AG04449 (cell line): ENCODE data around the gene ELL2.

Experiments used
- CTCF ChIA-PET: fragments of 350-600 bp; formaldehyde crosslinking; extraction: SDS; loops from one replicate; lab custom pipeline; 2021; ENCODE audit warnings: antibody characterized with exemption; lab: Yijun Ruan, JAX
- POLR2A ChIA-PET: fragments of 400-600, 350-600 bp; formaldehyde crosslinking; extraction: SDS; loops from one replicate; lab custom pipeline; 2020; ENCODE audit warnings: antibody characterized with exemption, inconsistent platforms; lab: Yijun Ruan, JAX
- DNase-seq: peaks from one replicate; pipeline ENCODE4 v3.0.0-alpha.2; 2010; ENCODE audit warnings: low read depth, low spot score
- H3K4me3 ChIP-seq: 2 replicates; pipeline ENCODE4 v1.5.1; 2011; ENCODE audit warnings: low read depth, mild to moderate bottlenecking, control low read depth, low read length
- CTCF ChIP-seq: IDR thresholded peaks from one replicate; pipeline ENCODE4 v1.5.1; 2011; ENCODE audit warnings: mild to moderate bottlenecking, moderate library complexity, low read length, control low read depth, inconsistent platforms; ENCODE audit not compliant: insufficient read depth; ENCODE audit errors: missing control alignments

Gene ELL2

GRCh38 chr5:95880081-95880926 is 81.3 kb downstream of the ELL2 start:
- CTCF ChIA-PET = no interaction called here
- POLR2A ChIA-PET = no interaction called here
- no peak overlapping the region for H3K4me3 ChIP-seq
- no peak for TF ChIP-seq CTCF
- DNase-seq = no peak

DNA sequence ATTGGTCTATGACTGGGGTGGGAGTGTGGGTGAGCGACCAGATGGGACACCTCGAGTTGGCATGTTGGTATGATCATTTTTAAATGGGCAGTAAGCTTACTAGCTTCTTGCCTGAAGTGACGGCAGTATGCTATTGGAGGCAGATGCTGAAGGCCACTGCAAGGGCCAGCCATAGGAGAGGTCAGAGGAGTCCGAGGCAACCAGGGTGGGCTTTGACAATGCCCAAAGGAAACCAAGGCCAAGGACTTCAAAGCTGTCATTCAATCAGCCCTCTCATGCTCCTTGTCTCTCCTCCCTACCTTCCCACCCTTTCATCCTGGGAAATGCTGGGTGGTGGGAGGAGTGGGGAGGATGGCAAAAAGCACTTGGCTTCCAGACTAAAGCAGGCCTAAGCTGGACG is 82.0 kb downstream of the ELL2 start:
- no peak for DNase-seq
- ChIA-PET POLR2A (no interaction called here), CTCF (interaction anchor here (0.9 kb wide), 1 partner anchor 235 kb away, joined by 3 read pairs; no protein-coding TSS in a partner anchor)
- H3K4me3 ChIP-seq = no peak overlapping the region
- TF ChIP-seq CTCF = no peak

- TF ChIP-seq CTCF = no peak
- DNase-seq = no peak
- CTCF ChIA-PET = interaction anchor here (0.9 kb wide), 1 partner anchor 234 kb away, joined by 3 read pairs; no protein-coding TSS in a partner anchor
- H3K4me3 ChIP-seq = no peak overlapping the region
- POLR2A ChIA-PET = no interaction called here
Measured at GRCh38 chr5:95878417-95879323, 83.0 kb downstream of the ELL2 start.

- DNase-seq = no peak
- TF ChIP-seq CTCF = no peak
- no peak overlapping the region for H3K4me3 ChIP-seq
- ChIA-PET CTCF (no interaction called here), POLR2A (no interaction called here)
Measured at GRCh38 chr5:95876782-95877181, 84.9 kb downstream of the ELL2 start.

DNA sequence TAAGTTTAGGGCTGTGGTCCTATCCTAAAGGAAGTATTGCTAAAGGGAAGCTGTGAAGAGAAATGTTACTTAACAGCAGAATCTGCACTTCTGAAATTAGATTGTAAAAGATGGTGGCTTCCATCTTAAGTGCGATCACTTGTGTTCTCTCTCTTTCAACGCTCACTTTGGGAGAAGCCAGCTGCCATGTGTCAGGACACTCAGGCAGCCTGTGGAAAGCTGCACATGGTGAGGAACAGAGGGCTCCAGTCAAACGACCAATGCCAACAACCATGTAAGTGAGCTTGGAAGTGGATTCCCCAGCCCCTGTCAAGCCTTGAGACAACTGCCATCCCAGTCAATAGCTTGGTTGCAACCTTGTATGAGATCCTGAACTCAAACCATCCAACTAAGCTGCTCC is 87.4 kb downstream of the ELL2 start:
- H3K4me3 ChIP-seq = no peak overlapping the region
- no peak for TF ChIP-seq CTCF
- POLR2A ChIA-PET = no interaction called here
- DNase-seq = no peak
- CTCF ChIA-PET = interaction anchor here (1.3 to 2.3 kb wide), 2 partner anchors 10 to 11 kb away, joined by 3 to 4 read pairs; no protein-coding TSS in a partner anchor
